Astrocyte of the cerebellum (primary cell): ENCODE data around the gene DOCK1.

ENCODE experiments used
- DNase-seq: peaks from one replicate; pipeline ENCODE4 v3.0.0-alpha.2; 2011; ENCODE audit warnings: low read depth
- H3K4me3 ChIP-seq: 2 replicates; pipeline ENCODE4 v1.5.1; 2011; ENCODE audit warnings: mild to moderate bottlenecking, low read depth, low read length, moderate library complexity
- CTCF ChIP-seq: IDR thresholded peaks from 2 replicates; pipeline ENCODE4 v1.5.1; 2012; ENCODE audit warnings: low read length, low read depth, moderate library complexity, mild to moderate bottlenecking; ENCODE audit errors: missing control alignments
- in situ Hi-C: cut with HindIII; loops from 2 replicates; pipeline ENCODE4 v1.10.0; 2017; ENCODE audit warnings: low sequenced_read_pairs

The DOCK1 gene

GRCh38 chr10:127159648-127160245, 254.5 kb downstream of the DOCK1 start:
- no peak for DNase-seq
- no peak for TF ChIP-seq CTCF
- in situ Hi-C loops: no loop called here
- H3K4me3 ChIP-seq: no peak overlapping the region

GRCh38 chr10:127161482-127161881, 256.3 kb downstream of the DOCK1 start:
- TF ChIP-seq CTCF: no peak
- in situ Hi-C loops: no loop called here
- no peak for DNase-seq

GRCh38 chr10:127162841-127163240, 257.6 kb downstream of the DOCK1 start:
- DNase-seq: no peak
- no peak overlapping the region for H3K4me3 ChIP-seq
- no peak for TF ChIP-seq CTCF
- in situ Hi-C loops: no loop called here

More at GRCh38 chr10:127161482-127161881, 256.3 kb downstream of the DOCK1 start:
- H3K4me3 ChIP-seq: no peak overlapping the region

GRCh38 chr10:127168261-127168660, 263.0 kb downstream of the DOCK1 start:
- H3K4me3 ChIP-seq: no peak overlapping the region
- no peak for TF ChIP-seq CTCF
- DNase-seq: no peak
- in situ Hi-C loops: no loop called here

GRCh38 chr10:127174866-127175265, 269.6 kb downstream of the DOCK1 start:
- in situ Hi-C loops: no loop called here
- TF ChIP-seq CTCF: no peak
- no peak for DNase-seq
- no peak overlapping the region for H3K4me3 ChIP-seq

- in situ Hi-C loops: no loop called here
- DNase-seq: no peak
- no peak for TF ChIP-seq CTCF
- no peak overlapping the region for H3K4me3 ChIP-seq
Measured at GRCh38 chr10:127175357-127176110, 270.3 kb downstream of the DOCK1 start.
